Kidney epithelial cell (primary cell): ENCODE data around the gene UBA3. TPM values are rescaled to one million over a fixed set of nuclear protein-coding genes. Genes with fewer than 3 reads are reported as not detected.

Source experiments
- DNase-seq: peaks from one replicate; pipeline ENCODE4 v3.0.0-alpha.2; 2010; ENCODE audit warnings: low read depth
- H3K27me3 ChIP-seq: 2 replicates; pipeline ENCODE4 v1.6.0; 2011; ENCODE audit warnings: low read length; ENCODE audit not compliant: control insufficient read depth, insufficient read depth
- H3K36me3 ChIP-seq: 2 replicates; pipeline ENCODE4 v1.5.1; 2011; ENCODE audit warnings: low read length; ENCODE audit not compliant: control insufficient read depth, insufficient read depth
- H3K4me3 ChIP-seq: 2 replicates; pipeline ENCODE4 v1.5.1; 2011; ENCODE audit warnings: low read depth, mild to moderate bottlenecking, control low read depth, low read length
- total RNA-seq: library from RNA; depleted of rRNA; stranded (reverse); fragments of >200 nt; gene quantifications from 2 replicates; pipeline ENCODE4 v1.2.3, GENCODE V29; 2015
- TF ChIP-seq, protein P1 (sequence below): IDR thresholded peaks from 2 replicates; pipeline ENCODE4 v1.5.1; 2011; ENCODE audit warnings: mild to moderate bottlenecking, moderate library complexity, low read length, control low read depth, inconsistent platforms; ENCODE audit not compliant: insufficient read depth, poor library complexity, severe bottlenecking

Gene UBA3
- total RNA-seq, 1 donor from 2014 or later = 46.6 TPM

DNA sequence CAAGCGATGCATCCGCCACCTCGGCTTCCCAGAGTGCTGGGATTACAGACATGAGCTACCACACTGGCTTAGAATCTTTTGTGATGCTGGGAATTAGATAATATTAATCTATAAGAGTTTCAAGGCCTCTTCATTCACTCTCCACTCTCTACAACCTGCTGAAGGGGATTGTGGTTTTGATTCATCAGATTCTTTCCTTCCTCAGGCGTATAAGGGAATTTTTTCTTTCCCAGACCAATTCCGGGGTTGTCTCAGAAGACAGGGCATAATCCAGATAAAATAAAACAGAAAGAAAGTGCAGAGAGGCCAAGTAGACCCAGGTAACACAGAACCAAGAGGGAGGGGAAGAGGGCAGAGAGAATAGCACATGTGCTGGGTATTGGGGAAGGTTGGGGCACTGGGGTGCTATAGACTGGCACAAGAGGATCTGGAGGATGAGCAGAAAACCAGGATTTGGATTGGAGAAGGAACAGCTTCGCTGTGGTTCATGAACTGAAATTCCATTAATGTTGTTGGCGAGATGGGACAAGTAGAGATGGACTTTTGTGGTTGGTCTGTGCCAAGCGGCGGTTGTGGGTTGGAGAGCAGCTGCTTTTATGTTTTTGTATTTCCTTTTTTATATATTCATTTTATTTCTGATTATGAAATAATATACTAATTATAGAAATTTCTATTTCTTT, 17.4 kb upstream of the UBA3 start:
- H3K27me3 ChIP-seq = no peaks in the 10 kb centered on the region
- TF ChIP-seq, protein P1, sequence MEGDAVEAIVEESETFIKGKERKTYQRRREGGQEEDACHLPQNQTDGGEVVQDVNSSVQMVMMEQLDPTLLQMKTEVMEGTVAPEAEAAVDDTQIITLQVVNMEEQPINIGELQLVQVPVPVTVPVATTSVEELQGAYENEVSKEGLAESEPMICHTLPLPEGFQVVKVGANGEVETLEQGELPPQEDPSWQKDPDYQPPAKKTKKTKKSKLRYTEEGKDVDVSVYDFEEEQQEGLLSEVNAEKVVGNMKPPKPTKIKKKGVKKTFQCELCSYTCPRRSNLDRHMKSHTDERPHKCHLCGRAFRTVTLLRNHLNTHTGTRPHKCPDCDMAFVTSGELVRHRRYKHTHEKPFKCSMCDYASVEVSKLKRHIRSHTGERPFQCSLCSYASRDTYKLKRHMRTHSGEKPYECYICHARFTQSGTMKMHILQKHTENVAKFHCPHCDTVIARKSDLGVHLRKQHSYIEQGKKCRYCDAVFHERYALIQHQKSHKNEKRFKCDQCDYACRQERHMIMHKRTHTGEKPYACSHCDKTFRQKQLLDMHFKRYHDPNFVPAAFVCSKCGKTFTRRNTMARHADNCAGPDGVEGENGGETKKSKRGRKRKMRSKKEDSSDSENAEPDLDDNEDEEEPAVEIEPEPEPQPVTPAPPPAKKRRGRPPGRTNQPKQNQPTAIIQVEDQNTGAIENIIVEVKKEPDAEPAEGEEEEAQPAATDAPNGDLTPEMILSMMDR = no peak
- H3K36me3 ChIP-seq = no peaks in the 10 kb centered on the region
- H3K4me3 ChIP-seq = no peak overlapping the region
- no peak for DNase-seq

DNA sequence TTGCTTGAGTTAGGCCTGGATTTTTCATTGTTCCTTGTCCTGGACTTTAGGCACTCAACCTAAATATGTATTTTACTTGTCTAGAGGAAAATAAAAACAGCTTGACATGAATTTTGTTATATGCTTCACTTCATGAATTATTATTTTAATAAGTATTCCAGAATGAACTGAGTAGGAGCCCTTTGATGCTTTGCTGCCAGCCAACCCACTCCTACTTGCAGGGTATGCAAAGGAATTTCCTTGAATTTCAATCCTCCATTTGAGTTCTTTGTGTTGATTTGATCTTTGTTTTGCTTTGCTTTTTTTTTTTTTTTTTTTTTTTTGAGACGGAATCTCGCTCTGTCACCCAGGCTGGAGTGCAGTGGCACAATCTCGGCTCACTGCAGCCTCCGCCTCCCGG, 16.1 kb upstream of the UBA3 start:
- DNase-seq = no peak

DNA sequence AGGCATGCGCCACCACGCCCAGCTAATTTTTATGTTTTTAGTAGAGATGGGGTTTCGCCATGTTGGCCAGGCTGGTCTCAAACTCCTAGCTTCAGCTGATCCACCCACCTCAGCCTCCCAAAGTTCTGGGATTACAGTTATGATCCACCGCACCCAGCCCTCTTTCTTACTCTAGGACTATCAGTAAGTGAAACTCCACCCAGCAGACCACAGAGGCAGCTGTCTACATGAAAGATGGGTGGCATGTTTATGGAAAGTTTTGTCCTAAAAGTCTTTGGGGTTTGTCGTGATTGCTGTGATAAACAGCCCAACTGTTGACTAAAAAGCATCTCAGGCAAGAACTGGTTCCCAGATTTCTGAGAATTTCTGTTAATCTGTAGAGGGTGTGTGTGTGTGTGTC, 15.5 kb upstream of the UBA3 start:
- Histone ChIP-seq H3K4me3 (no peak overlapping the region), H3K36me3 (no peaks in the 10 kb centered on the region), H3K27me3 (no peaks in the 10 kb centered on the region)
- TF ChIP-seq, protein P1 = no peak
- no peak for DNase-seq

More for the DNA sequence above, 16.1 kb upstream of the UBA3 start:
- H3K4me3 ChIP-seq = no peak overlapping the region
- no peaks in the 10 kb centered on the region for H3K36me3 ChIP-seq
- TF ChIP-seq, protein P1 = no peak
- no peaks in the 10 kb centered on the region for H3K27me3 ChIP-seq

DNA sequence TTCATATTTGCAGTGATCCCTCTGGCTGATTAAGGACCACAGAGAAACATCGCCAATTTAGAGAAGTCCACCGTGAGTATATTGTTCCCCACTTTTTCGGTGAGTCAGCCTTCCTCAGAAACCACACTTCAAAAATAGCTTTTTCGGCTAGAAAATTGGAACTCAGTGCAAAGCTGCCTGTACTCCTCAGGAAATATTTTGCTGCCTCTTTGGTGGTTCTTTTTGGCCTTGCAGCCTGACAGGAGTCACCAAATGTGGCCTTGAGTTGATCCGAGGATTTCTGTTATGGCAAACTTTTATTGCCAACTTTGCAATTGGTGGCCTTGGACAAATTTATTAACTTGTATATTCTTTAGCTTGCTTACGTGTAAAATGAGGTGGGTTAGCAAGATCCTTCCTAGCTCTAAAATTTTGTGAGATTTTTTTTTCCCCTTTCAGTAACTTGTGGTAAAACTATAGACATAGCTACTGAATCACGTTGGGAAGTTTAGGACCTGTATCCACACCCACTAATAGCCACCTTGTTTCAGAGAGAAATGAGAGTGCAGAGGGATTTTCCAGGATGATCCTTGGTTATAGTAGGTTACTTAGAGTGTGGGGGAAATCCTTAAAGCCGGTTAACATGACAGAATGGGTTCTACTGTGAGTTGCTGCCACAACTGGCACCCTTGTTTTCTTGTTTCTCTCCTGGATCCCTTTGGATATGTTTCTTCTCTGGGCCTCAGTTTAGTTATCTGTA, 14.5 kb upstream of the UBA3 start:
- no peaks in the 10 kb centered on the region for H3K36me3 ChIP-seq
- H3K27me3 ChIP-seq = no peaks in the 10 kb centered on the region
- TF ChIP-seq, protein P1 = no peak
- no peak overlapping the region for H3K4me3 ChIP-seq
- DNase-seq = no peak

DNA sequence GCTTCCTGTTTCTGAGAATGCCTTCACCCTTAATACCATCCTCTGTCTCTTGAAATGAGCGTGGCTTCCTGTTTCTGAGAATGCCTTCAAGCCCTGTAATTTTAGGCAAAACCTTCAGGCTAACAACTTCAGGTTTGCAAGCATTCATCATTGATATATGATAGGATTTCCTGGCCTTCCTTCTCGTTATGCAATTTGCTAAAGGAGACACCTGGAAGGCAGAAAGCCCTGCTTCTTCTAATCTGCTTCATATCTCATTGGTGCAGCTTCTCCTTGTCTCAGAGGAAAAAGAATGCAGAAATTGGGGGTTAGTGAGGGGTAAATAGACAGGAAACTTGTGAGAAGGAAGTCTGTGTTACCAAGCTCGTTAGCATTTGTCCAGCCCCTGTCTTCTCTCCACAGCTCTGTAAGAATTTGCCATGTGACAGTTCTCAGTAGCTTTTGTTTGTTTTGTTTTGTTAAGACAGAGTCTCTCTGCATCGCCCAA, 11.9 kb upstream of the UBA3 start:
- TF ChIP-seq, protein P1 = no peak
- no peak overlapping the region for H3K4me3 ChIP-seq
- DNase-seq = no peak
- H3K36me3 ChIP-seq = no peaks in the 10 kb centered on the region
- H3K27me3 ChIP-seq = no peaks in the 10 kb centered on the region
